ENCODE data around the gene RBM33.

- TF ChIP-seq KLF16 (IDR thresholded peaks at IDR 0.05) (no peak), HMBOX1 (IDR thresholded peaks at IDR 0.05) (no peak), CBFB (CRISPR knock-in tag; IDR thresholded peaks at IDR 0.05) (no peak), RCOR1 (IDR thresholded peaks at IDR 0.05; ENCODE audit: borderline replicate concordance in 1 of 2, low read depth in 2 of 2, low read length in 2 of 2) (no peak), ZNF12 (CRISPR knock-in tag; IDR thresholded peaks at IDR 0.05) (no peak), ZKSCAN1 (IDR thresholded peaks at IDR 0.05; ENCODE audit: low read depth, low read length) (no peak), CTCF (IDR thresholded peaks at IDR 0.05 in 2 of 3, conservative IDR thresholded peaks at IDR 0.05 in 1 of 3; ENCODE audit: insufficient read depth in 2 of 3, low read depth in 1 of 3, low read length in 3 of 3) (no peak)
Measured at GRCh38 chr7:155775691-155776090, 131.2 kb downstream of the RBM33 start.

Measured in K562 (cell line).